SJSA1 (cell line): Measurements from ENCODE around the gene ZCCHC18. TPM values are rescaled to one million over a fixed set of nuclear protein-coding genes. Genes with fewer than 3 reads are reported as not detected.
"Not testable (repeated sequence)": the region's sequence is repeated elsewhere in the genome, so short reads cannot be mapped to it uniquely, and the experiment has no call there.

ENCODE experiments used
- DNase-seq, 2 experiments: peaks; one replicate each; pipeline ENCODE4 v3.0.0-alpha.2; 2015 to 2020; ENCODE audit warnings: low spot score in 2 of 2, low read depth in 1 of 2
- H3K27ac ChIP-seq: fragments of 250-450 bp; sonication (Bioruptor Pico); 2 replicates; pipeline ENCODE4 v1.5.1; 2020; ENCODE audit warnings: mild to moderate bottlenecking, moderate library complexity
- H3K27me3 ChIP-seq: fragments of 250-450 bp; sonication (Bioruptor Pico); replicated peaks from 2 replicates; pipeline ENCODE4 v1.5.1; 2020; ENCODE audit warnings: mild to moderate bottlenecking, moderate library complexity
- H3K36me3 ChIP-seq: fragments of 250-450 bp; sonication (Bioruptor Pico); 2 replicates; pipeline ENCODE4 v1.5.1; 2020; ENCODE audit warnings: mild to moderate bottlenecking
- H3K4me1 ChIP-seq: fragments of 250-450 bp; sonication (Bioruptor Pico); replicated peaks from 2 replicates; pipeline ENCODE4 v1.6.1; 2021; ENCODE audit warnings: mild to moderate bottlenecking
- H3K4me3 ChIP-seq: fragments of 250-450 bp; sonication (Bioruptor Pico); 2 replicates; pipeline ENCODE4 v1.5.1; 2020; ENCODE audit warnings: mild to moderate bottlenecking
- H3K9me3 ChIP-seq: fragments of 250-450 bp; sonication (Bioruptor Pico); replicated peaks from 2 replicates; pipeline ENCODE4 v1.5.1; 2020; ENCODE audit warnings: mild to moderate bottlenecking
- total RNA-seq: library from RNA; depleted of rRNA; stranded (reverse); fragments of >200 nt; shearing (Covaris generic); gene quantifications from 2 replicates; pipeline ENCODE4 v1.2.3, GENCODE V29; 2014

ZCCHC18 gene
- total RNA-seq, 1 experiment from 2014 or later: 1.6 TPM

GRCh38 chrX:104110491-104111240 lies 1.7 kb upstream of the ZCCHC18 start:
- not testable (repeated sequence) for H3K4me1 ChIP-seq, H3K4me3 ChIP-seq, H3K36me3 ChIP-seq, H3K27me3 ChIP-seq, H3K27ac ChIP-seq, DNase-seq, H3K9me3 ChIP-seq

DNA sequence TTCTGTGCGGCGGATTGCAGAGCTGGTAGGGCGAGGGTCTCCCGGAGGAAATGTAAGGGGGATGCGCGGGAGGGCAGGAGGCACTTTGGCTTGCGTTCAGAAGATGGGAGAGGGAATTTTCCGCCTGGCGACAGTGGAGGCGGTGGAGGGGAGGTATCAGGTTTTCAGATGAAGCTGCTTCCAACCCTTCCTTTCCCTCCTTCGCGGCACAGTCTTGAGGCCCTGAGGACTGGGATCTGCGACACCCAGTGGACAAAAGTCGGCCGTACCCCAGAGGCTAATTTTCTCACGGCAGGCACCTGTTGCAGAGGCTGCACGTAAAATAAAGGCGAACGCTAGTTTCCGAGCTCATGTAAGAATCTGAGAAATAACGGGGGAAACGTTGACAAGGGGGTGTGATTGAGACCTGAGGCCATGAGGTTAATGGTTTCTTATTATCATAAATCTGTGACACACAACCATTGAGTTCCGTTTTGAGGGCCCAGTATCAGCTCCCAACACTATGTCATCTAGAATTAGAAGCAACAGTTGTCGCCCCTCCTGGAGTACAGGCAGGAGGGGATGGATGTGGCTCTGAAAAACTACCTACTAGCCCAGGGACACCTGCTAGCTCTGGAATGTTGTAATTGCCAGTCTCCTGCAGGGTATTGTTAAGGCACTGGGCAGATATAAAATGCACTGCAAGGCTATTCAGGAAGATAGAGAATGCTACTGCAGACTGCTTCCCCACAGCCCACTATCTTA lies 1.1 kb downstream of the ZCCHC18 start:
- H3K36me3 ChIP-seq: no peaks in the 10 kb centered on the region
- H3K4me3 ChIP-seq: peak overlapping the region; percentile 53; the same call in 1 of the 2 replicates
- no peaks in the 10 kb centered on the region for H3K9me3 ChIP-seq
- H3K27me3 ChIP-seq: no peaks in the 10 kb centered on the region
- H3K27ac ChIP-seq: no peak overlapping the region
- DNase-seq: peak; percentile 33 to 47
- no peaks in the 10 kb centered on the region for H3K4me1 ChIP-seq

DNA sequence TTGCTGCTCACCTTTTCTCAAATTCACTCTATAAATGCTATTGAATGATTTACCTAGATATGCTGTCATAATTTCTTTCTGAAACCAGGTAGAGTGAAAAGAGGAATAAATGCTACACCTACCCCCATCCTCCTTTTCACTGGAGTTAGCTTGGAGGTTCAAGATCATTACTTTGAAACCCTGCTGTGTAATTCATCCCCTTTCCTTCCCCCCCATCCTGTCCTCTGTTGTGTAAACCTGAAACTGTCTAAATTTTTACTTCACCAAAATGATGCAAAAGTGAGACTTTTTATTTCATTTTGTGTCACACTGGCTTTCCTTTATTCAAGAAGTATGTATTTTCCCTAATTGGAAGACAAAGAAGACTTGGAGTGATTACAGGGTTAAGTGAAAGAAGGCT lies 5.4 kb downstream of the ZCCHC18 start:
- Histone ChIP-seq H3K27me3 (no peaks in the 10 kb centered on the region), H3K9me3 (no peaks in the 10 kb centered on the region), H3K36me3 (no peaks in the 10 kb centered on the region), H3K27ac (no peak overlapping the region), H3K4me1 (no peaks in the 10 kb centered on the region), H3K4me3 (no peak overlapping the region)
- DNase-seq: no peak

GRCh38 chrX:104118765-104119164 lies 6.4 kb downstream of the ZCCHC18 start:
- Histone ChIP-seq H3K9me3 (no peaks in the 10 kb centered on the region), H3K27me3 (no peaks in the 10 kb centered on the region), H3K27ac (no peak overlapping the region), H3K36me3 (no peaks in the 10 kb centered on the region), H3K4me3 (no peak overlapping the region), H3K4me1 (no peaks in the 10 kb centered on the region)
- no peak for DNase-seq

DNA sequence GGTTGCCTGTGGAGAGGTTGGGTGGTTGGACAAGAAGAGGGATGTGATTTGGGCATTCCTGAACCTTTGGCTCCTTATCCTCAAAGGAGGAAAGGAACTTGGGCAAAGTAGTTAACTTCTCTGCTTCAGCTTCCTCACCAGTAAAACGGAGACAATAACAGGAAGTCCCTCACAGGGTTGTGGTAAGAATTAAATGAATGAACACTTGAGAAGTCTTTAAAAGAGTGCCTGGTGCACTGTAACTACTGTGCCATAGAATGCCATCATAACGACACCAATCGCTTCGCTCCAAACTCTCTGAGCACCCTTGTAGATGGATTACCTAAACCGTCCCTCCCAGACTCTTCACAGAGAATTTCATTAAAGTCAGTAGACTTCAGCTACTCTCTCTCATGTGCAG lies 10.5 kb downstream of the ZCCHC18 start:
- no peak for DNase-seq
- Histone ChIP-seq H3K4me3 (no peak overlapping the region), H3K9me3 (no peaks in the 10 kb centered on the region), H3K27ac (no peak overlapping the region), H3K36me3 (no peaks in the 10 kb centered on the region), H3K27me3 (no peaks in the 10 kb centered on the region), H3K4me1 (no peaks in the 10 kb centered on the region)

DNA sequence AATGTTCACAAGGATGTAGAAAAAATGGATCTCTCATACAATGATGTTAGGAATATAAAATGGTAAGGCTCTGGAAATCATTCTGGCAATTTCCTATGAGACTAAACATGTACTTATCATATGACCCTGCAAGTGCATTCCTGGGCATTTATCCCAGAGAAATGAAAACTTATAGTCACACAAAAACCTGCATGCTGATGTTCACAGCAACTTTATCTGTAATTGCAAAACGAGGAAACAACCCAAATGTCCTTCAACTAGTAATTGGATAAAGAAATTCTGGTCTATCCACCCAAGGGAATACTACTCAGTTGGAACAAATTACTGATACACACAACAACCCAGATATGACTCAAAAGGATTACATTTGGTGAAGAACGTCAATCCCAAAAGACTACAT lies 14.5 kb downstream of the ZCCHC18 start:
- H3K27ac ChIP-seq: no peak overlapping the region
- DNase-seq: no peak
- no peak overlapping the region for H3K4me3 ChIP-seq
- H3K9me3 ChIP-seq: no peaks in the 10 kb centered on the region
- H3K4me1 ChIP-seq: no peaks in the 10 kb centered on the region
- no peaks in the 10 kb centered on the region for H3K36me3 ChIP-seq
- H3K27me3 ChIP-seq: no peaks in the 10 kb centered on the region

GRCh38 chrX:104130808-104131207 lies 18.5 kb downstream of the ZCCHC18 start:
- Histone ChIP-seq H3K27ac (no peak overlapping the region), H3K36me3 (no peaks in the 10 kb centered on the region), H3K27me3 (no peaks in the 10 kb centered on the region), H3K4me1 (no peaks in the 10 kb centered on the region), H3K9me3 (no peaks in the 10 kb centered on the region), H3K4me3 (no peak overlapping the region)
- DNase-seq: no peak

- Histone ChIP-seq H3K4me3 (no peak overlapping the region), H3K27me3 (no peaks in the 10 kb centered on the region), H3K4me1 (no peaks in the 10 kb centered on the region), H3K9me3 (no peaks in the 10 kb centered on the region), H3K27ac (no peak overlapping the region), H3K36me3 (no peaks in the 10 kb centered on the region)
- no peak for DNase-seq
These were observed 22.4 kb downstream of the ZCCHC18 start for GRCh38 chrX:104134583-104135261.

GRCh38 chrX:104135677-104136076 lies 23.4 kb downstream of the ZCCHC18 start:
- Histone ChIP-seq H3K27me3 (no peaks in the 10 kb centered on the region), H3K4me1 (no peaks in the 10 kb centered on the region), H3K9me3 (no peaks in the 10 kb centered on the region), H3K27ac (no peak overlapping the region), H3K36me3 (no peaks in the 10 kb centered on the region), H3K4me3 (no peak overlapping the region)
- no peak for DNase-seq

- no peaks in the 10 kb centered on the region for H3K4me1 ChIP-seq
- H3K36me3 ChIP-seq: no peaks in the 10 kb centered on the region
- H3K27me3 ChIP-seq: no peaks in the 10 kb centered on the region
- no peak overlapping the region for H3K27ac ChIP-seq
- peak overlapping the region; percentile 12; the same call in 1 of the 2 replicates for H3K4me3 ChIP-seq
- no peaks in the 10 kb centered on the region for H3K9me3 ChIP-seq
- peak; percentile 50 to 65 for DNase-seq
These were observed 24.1 kb downstream of the ZCCHC18 start for GRCh38 chrX:104136241-104137019.

- Histone ChIP-seq H3K4me1 (no peaks in the 10 kb centered on the region), H3K9me3 (no peaks in the 10 kb centered on the region), H3K4me3 (no peak overlapping the region), H3K36me3 (no peaks in the 10 kb centered on the region), H3K27ac (no peak overlapping the region), H3K27me3 (no peaks in the 10 kb centered on the region)
- DNase-seq: peak in 1 of 2 experiments; percentile 3
These were observed 25.2 kb downstream of the ZCCHC18 start for GRCh38 chrX:104137496-104137895.

GRCh38 chrX:104141087-104141760 lies 28.9 kb downstream of the ZCCHC18 start:
- H3K4me1 ChIP-seq: no peaks in the 10 kb centered on the region
- no peaks in the 10 kb centered on the region for H3K27me3 ChIP-seq
- H3K9me3 ChIP-seq: no peaks in the 10 kb centered on the region
- DNase-seq: no peak
- no peaks in the 10 kb centered on the region for H3K36me3 ChIP-seq
- no peak overlapping the region for H3K4me3 ChIP-seq
- no peak overlapping the region for H3K27ac ChIP-seq

DNA sequence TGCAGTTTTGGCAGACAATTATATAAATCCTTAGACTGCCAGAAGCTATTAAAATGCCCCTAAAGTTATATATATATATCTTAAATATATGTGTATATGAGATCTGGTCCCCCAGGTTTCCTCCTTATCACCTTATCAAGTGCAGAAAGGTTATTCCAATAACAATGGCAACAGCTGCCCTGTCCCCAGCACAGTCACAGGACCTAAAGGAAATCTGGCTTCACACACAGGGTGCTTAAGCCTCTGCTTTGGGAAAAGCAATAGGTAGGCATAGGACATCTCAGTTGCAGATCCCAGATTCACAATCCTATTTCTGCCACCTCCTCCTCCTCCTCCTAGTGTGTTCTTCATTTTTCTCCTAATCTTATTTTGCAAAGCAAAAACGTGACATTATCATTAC lies 38.7 kb downstream of the ZCCHC18 start:
- H3K9me3 ChIP-seq: no peaks in the 10 kb centered on the region
- H3K4me1 ChIP-seq: no peaks in the 10 kb centered on the region

More for the DNA sequence above, 38.7 kb downstream of the ZCCHC18 start:
- H3K4me3 ChIP-seq: no peak overlapping the region
- H3K36me3 ChIP-seq: no peaks in the 10 kb centered on the region
- no peak for DNase-seq
- no peaks in the 10 kb centered on the region for H3K27me3 ChIP-seq
- H3K27ac ChIP-seq: no peak overlapping the region
